Common myeloid progenitor, CD34-positive (primary cell): ENCODE data around the gene MPV17.
A peak's percentile ranks its signal among the peaks of the same experiment; 100 is the strongest.
"Not testable (repeated sequence)": the region's sequence is repeated elsewhere in the genome, so short reads cannot be mapped to it uniquely, and the experiment has no call there.

ENCODE experiments used
- CTCF ChIA-PET: fragments of 350-600 bp; sonication (Branson Sonifier 250); formaldehyde crosslinking; loops from one replicate; lab custom pipeline; 2021; ENCODE audit warnings: antibody characterized with exemption; lab: Charles Lee
- POLR2A ChIA-PET: fragments of 350-600 bp; sonication (Branson Sonifier 250); formaldehyde crosslinking; loops from one replicate; lab custom pipeline; 2021; ENCODE audit warnings: antibody characterized with exemption; lab: Charles Lee
- DNase-seq, 3 donors: peaks; one replicate each; pipeline versions ENCODE4 v3.0.0 to v3.0.0-alpha.2; 2013
- H3K27ac ChIP-seq, 2 experiments: 1 replicate in 1 of 2; 2 replicates in 1 of 2; pipeline ENCODE4 v1.7.0; 2013; ENCODE audit warnings: inconsistent platforms in 2 of 2, low read length in 2 of 2, mild to moderate bottlenecking in 2 of 2, low read depth in 1 of 2, moderate library complexity in 1 of 2; ENCODE audit not compliant: severe bottlenecking in 2 of 2, insufficient read depth in 1 of 2, poor library complexity in 1 of 2
- H3K27me3 ChIP-seq, 5 experiments: replicated peaks in 2 of 5; 1 replicate in 3 of 5; 2 replicates in 2 of 5; pipeline versions ENCODE4 v1.6.1 to v1.7.0; 2013; ENCODE audit warnings: low read length in 4 of 5, mild to moderate bottlenecking in 2 of 5, moderate library complexity in 2 of 5, inconsistent platforms in 1 of 5; ENCODE audit not compliant: insufficient read depth in 5 of 5, control insufficient read depth in 4 of 5
- H3K36me3 ChIP-seq, 4 experiments: 1 replicate in 2 of 4; 2 replicates in 2 of 4; pipeline versions ENCODE4 v1.6.1 to v1.7.0; 2013; ENCODE audit warnings: low read length in 3 of 4, control low read depth in 1 of 4, mild to moderate bottlenecking in 1 of 4; ENCODE audit not compliant: control insufficient read depth in 4 of 4, insufficient read depth in 4 of 4
- H3K4me1 ChIP-seq, 4 experiments: 1 replicate in 3 of 4; 2 replicates in 1 of 4; pipeline versions ENCODE4 v1.6.1 to v1.7.1; 2013; ENCODE audit warnings: low read length in 3 of 4, mild to moderate bottlenecking in 3 of 4, control low read depth in 1 of 4, inconsistent platforms in 1 of 4, moderate library complexity in 1 of 4; ENCODE audit not compliant: control insufficient read depth in 4 of 4, insufficient read depth in 4 of 4; ENCODE audit errors: control extremely low read depth in 1 of 4
- H3K4me3 ChIP-seq, 7 experiments: 1 replicate in 4 of 7; 2 replicates in 3 of 7; pipeline versions ENCODE4 v1.5.1 to v1.7.0; 2013; ENCODE audit warnings: mild to moderate bottlenecking in 7 of 7, low read length in 6 of 7, moderate library complexity in 6 of 7, inconsistent platforms in 2 of 7, low read depth in 2 of 7, control low read depth in 1 of 7; ENCODE audit not compliant: insufficient read depth in 4 of 7, control insufficient read depth in 1 of 7; ENCODE audit errors: extremely low read depth in 1 of 7
- H3K9me3 ChIP-seq, 5 experiments: 1 replicate in 4 of 5; 2 replicates in 1 of 5; pipeline versions ENCODE4 v1.6.1 to v1.7.1; 2013; ENCODE audit warnings: low read length in 4 of 5, mild to moderate bottlenecking in 2 of 5, inconsistent platforms in 1 of 5, low read depth in 1 of 5, moderate library complexity in 1 of 5; ENCODE audit not compliant: control insufficient read depth in 4 of 5, insufficient read depth in 2 of 5; ENCODE audit errors: control extremely low read depth in 1 of 5
- WGBS: methylation state at CpG from one replicate; pipeline ENCODE4 v1.1.5; 2013; ENCODE audit not compliant: insufficient coverage; 5-methylcytosine and 5-hydroxymethylcytosine counted together

MPV17 gene

DNA sequence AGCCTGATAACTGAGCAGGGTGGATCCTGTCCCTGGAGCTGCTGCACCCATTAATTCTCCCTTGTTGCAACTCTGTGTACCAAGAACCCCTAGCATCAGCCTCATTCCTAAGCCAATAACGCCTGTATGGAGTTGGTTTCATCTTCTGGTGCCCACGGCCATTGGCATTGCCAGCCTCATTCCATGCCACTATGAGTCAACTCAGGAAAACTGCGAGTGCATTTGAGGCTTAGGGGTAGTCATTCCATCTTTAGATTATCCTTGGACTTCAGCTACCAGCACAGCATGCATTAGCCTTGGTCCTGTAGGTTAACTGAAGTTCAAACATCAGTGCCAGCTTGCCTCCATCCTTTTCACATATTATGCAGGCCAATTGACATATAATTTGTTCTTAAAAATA lies 42.1 kb downstream of the MPV17 start:
- ChIA-PET CTCF (interaction anchor here (1.1 to 10.9 kb wide), 13 partner anchors 8 to 194 kb away, joined by 3 to 119 read pairs (median 8); partner anchors contain the start of genes KHK and SLC30A3), POLR2A (interaction anchor here (1.2 kb wide), 1 partner anchor 18 kb away, joined by 4 read pairs; no protein-coding TSS in a partner anchor)
- no peak for DNase-seq
- Histone ChIP-seq H3K4me1 (no peaks in the 10 kb centered on the region), H3K9me3 (no peaks in the 10 kb centered on the region), H3K27me3 (peaks cover 0 to 5% (median 0%) of the 10 kb centered on the region in 5 experiments), H3K36me3 (no peaks in the 10 kb centered on the region), H3K4me3 (no peak overlapping the region), H3K27ac (no peak overlapping the region)
- WGBS, result 96% methylated on average over 3 of the region's 3 CpGs

DNA sequence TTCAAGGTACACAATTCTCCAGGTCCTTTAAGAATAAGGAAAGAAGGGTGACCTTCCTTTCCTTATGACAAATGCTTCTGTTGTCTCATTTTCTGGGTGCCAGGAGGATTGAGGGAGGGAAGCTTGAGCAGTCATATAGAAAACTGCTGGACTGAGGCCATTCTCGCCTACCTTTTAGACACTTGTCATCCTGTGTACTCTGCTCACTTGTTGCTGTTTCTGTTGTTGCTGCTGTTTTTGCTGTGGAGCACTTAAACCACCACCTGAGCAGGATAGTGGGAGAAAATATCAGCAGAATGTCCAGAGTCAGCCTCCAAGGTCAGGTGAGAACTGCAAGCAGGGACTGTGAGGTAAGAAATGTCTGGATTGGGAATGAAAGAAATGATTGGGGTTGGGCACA lies 44.9 kb downstream of the MPV17 start:
- ChIA-PET CTCF (interaction anchor here (2.2 to 10.9 kb wide), 6 partner anchors 7 to 36 kb away, joined by 6 to 119 read pairs (median 30); partner anchors contain the start of gene SLC30A3), POLR2A (no interaction called here)
- Histone ChIP-seq H3K27ac (no peak overlapping the region), H3K27me3 (peaks cover 0 to 9% (median 0%) of the 10 kb centered on the region in 5 experiments), H3K36me3 (no peaks in the 10 kb centered on the region), H3K4me1 (no peaks in the 10 kb centered on the region), H3K9me3 (no peaks in the 10 kb centered on the region), H3K4me3 (no peak overlapping the region)
- DNase-seq, result no peak
- 100% methylated on average over 1 of the region's 1 CpG for WGBS

DNA sequence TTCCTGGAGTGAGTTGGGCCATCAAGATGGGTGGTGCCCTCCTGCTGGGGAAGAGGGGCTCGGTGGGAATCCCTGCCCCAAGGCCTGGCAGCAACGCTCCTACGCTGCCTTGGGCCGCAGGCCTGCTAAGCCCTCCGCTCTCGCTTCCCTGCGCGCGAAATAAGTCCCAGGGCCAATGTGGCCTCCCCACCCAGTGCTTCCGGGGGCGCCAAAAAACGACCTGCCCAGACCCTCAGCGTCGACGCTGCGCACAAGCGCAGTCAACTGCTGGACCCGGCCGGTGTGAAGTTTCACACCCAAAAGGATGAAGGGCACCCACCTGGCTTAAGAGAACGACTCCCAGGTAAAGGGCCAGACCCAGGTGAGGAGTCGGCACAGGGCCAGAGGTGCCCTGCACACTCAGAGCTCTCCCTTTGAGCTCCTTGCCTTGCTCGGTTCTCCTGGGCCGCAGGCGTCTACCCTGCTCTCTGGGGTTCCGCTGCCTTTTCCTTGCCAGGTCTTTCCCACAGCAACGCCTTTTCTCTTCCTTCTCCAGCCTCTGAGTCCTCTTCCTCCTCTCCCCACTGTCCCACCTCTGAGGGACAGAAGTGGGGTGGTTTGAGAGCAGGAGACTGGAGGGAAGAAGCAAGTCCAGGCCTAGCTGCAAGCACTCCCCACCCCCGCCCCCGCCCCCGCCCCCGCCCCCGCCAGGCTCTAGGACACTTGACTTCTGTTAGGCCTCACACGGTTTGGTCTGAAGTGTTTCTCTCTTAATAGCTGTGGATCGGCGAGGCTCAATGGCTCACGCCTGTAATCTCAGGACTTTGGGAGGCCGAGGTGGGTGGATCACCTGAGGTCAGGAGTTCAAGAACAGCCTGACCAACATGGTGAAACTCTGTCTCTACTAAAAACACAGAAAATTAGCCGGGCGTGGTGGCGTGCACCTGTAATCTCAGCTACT lies 47.4 kb downstream of the MPV17 start, which contains the start of gene DNAJC5G:
Gene DNAJC5G (plus strand): TSS at position 223 of the 940 bp plus-strand sequence. CDS start 1,296 bp downstream, outside the sequence.
- Histone ChIP-seq H3K4me1 (peaks cover 0 to 4% (median 2%) of the 10 kb centered on the region in 4 experiments), H3K9me3 (no peaks in the 10 kb centered on the region), H3K36me3 (no peaks in the 10 kb centered on the region), H3K27me3 (peaks cover 0 to 7% (median 0%) of the 10 kb centered on the region in 5 experiments), H3K27ac (no peak within 1 kb of the TSS), H3K4me3 (no peak within 1 kb of the TSS)
- ChIA-PET POLR2A (interaction anchor here (0.6 kb wide), 1 partner anchor 101 kb away, joined by 3 read pairs; no protein-coding TSS in a partner anchor), CTCF (interaction anchor here (1.0 to 10.9 kb wide), 4 partner anchors 10 to 28 kb away, joined by 3 to 119 read pairs (median 4); partner anchors contain the start of gene SLC30A3)
- no peak for DNase-seq
- WGBS, result 95% methylated on average over 32 of the region's 39 CpGs

DNA sequence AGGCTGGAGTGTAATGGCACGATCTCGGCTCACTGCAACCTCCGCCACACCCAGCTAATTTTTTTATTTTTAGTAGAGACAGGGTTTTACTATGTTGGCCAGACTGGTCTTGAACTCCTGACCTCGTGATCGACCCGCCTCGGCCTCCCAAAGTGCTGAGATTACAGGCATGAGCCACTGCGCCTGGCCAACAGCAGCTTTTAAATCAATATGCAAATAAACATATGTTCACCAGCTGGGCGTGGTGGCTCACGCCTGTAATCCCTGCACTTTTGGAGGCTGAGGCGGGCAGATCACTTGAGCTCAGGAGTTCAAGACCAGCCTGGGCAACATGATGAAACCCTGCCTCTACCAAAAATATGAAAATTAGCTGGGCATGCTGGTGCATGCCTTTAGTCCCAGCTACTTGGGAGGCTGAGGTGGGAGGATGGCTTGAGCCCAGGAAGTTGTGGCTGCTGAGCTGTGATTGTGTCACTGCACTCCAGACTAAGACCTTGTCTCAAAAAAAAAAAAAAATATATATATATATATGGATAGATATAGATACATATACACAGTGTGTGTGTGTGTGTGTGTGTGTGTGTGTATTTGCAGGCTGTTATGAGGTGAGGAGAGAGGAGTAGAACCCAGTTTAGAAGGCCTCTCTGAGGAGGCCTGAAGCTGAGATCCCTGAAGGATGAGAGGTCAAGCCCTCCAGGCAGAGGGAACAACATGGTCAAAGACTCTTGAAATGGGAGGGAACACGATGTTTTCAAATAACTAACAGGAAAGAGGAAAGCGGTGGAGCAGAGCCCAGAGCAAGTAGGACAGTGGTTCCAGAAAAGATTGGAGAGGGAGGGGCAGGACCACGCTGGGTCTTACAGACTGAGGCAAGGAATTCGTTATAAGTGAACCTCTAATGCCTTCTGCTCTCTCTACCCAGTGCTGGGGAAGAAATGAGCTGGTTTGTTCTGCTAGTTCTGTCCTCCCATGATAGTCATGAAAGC lies 50.1 kb downstream of the MPV17 start:
- H3K27me3 ChIP-seq, H3K4me1 ChIP-seq, DNase-seq, H3K27ac ChIP-seq, H3K4me3 ChIP-seq, POLR2A ChIA-PET, H3K36me3 ChIP-seq, H3K9me3 ChIP-seq: not testable (repeated sequence)
- CTCF ChIA-PET, result interaction anchor here (1.0 to 3.0 kb wide), 6 partner anchors 9 to 30 kb away, joined by 3 to 25 read pairs (median 7); partner anchors contain the start of genes SLC30A3 and TRIM54
- WGBS, result 96% methylated on average over 11 of the region's 15 CpGs

DNA sequence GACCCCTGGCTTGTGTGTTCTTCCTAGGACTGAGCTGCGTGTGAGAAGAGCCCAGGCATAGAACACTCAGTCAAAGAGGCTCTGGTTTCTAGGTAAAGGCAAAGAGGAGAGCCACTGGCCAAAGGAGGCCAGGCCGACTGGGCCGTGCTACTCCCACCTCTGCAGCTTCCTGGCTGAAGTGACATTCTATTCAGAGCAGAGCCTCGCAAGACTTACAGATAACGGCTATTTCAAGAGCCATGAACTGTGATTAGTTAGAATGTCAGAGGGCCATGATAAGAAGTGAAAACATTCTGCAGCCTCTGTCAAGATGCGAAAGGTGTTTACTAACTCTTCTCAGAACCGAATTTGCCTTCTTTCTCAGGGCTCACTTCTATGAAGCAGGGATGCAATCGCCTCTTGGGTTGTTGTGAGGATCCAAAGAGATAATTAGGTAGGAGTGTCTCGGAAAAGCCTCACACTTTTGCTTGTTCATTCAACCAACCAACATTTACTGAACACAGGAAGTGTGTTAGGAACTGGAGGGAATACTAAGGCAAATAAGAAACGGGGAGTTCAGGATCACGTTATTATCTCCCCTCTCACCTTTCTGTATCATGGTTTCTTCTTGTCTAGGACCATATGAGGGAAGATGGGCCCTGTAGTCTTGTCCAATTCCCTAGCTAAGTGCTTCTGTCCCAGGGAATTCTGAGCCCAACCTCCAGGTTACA lies 51.1 kb downstream of the MPV17 start:
- Histone ChIP-seq H3K27me3 (peaks cover 0 to 5% (median 2%) of the 10 kb centered on the region in 5 experiments), H3K36me3 (no peaks in the 10 kb centered on the region), H3K4me1 (peaks cover 0 to 5% (median 2%) of the 10 kb centered on the region in 4 experiments), H3K4me3 (no peak overlapping the region), H3K27ac (no peak overlapping the region), H3K9me3 (no peaks in the 10 kb centered on the region)
- POLR2A ChIA-PET, result no interaction called here
- WGBS, result 96% methylated on average over 6 of the region's 11 CpGs
- CTCF ChIA-PET, result interaction anchor here (1.0 to 3.0 kb wide), 8 partner anchors 8 to 23 kb away, joined by 3 to 25 read pairs (median 6); partner anchors contain the start of genes SLC30A3 and TRIM54
- no peak for DNase-seq

DNA sequence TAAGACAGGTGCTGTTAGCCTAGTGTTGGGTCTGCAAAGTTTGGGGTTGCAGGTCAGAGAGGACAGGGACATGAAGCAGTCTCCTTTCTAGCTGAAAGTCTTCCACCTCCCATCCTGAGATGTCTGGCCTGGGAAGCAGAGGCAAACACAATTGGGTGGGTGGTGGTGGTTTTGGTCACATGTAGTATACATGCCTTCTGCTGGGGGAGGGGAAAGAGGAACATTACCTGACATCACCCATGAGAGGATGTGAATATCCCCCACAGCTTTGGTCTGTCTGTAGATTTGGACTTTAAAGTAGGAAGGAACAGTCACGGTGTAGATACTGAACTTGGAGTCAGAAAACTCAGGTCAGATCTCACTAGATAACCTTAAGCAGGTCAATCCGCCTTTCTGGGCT lies 52.2 kb downstream of the MPV17 start:
- WGBS, result 59% methylated on average over 2 of the region's 2 CpGs

More for the DNA sequence above, 52.2 kb downstream of the MPV17 start:
- DNase-seq, result peak in 2 of 3 donors; percentile 15 to 20
- peaks cover 0 to 5% (median 2%) of the 10 kb centered on the region in 4 experiments for H3K4me1 ChIP-seq
- ChIA-PET CTCF (interaction anchor here (0.9 to 2.8 kb wide), 4 partner anchors 9 to 17 kb away, joined by 3 to 9 read pairs (median 6); partner anchors contain the start of gene TRIM54), POLR2A (no interaction called here)
- no peak overlapping the region for H3K4me3 ChIP-seq
- H3K27me3 ChIP-seq, result peaks cover 2 to 15% (median 7%) of the 10 kb centered on the region in 5 experiments
- no peaks in the 10 kb centered on the region for H3K36me3 ChIP-seq
- no peak overlapping the region for H3K27ac ChIP-seq
- no peaks in the 10 kb centered on the region for H3K9me3 ChIP-seq
